Naive B cell (primary cell): ENCODE results near the gene RMND5B. TPM values are rescaled to one million over a fixed set of nuclear protein-coding genes. Genes with fewer than 3 reads are reported as not detected.
A peak's percentile ranks its signal among the peaks of the same experiment; 100 is the strongest.
"Not testable (repeated sequence)": the region's sequence is repeated elsewhere in the genome, so short reads cannot be mapped to it uniquely, and the experiment has no call there.

Source experiments
- ATAC-seq, 2 donors: fragments of 150-1000 bp; cut with Tn5 transposase; 2 replicates each; pipeline ENCODE4 v1.10.0; 2021; ENCODE audit warnings: low read depth in 2 of 2, mild to moderate bottlenecking in 2 of 2, moderate library complexity in 2 of 2
- DNase-seq: peaks from one replicate; pipeline ENCODE4 v3.0.0; 2022
- H3K27ac Mint-ChIP-seq, 6 donors: one replicate each; pipeline ENCODE4 v1.8.0; 2020 to 2022; ENCODE audit warnings: mild to moderate bottlenecking in 6 of 6, mixed read lengths in 6 of 6, moderate library complexity in 5 of 6, inconsistent platforms in 2 of 6
- H3K27me3 Mint-ChIP-seq, 3 donors: one replicate each; pipeline ENCODE4 v1.8.0; 2021 to 2022; ENCODE audit warnings: mixed read lengths in 3 of 3, mild to moderate bottlenecking in 1 of 3
- H3K36me3 Mint-ChIP-seq, 2 donors: one replicate each; pipeline ENCODE4 v1.8.0; 2020 to 2022; ENCODE audit warnings: mixed read lengths in 2 of 2, inconsistent platforms in 1 of 2, mild to moderate bottlenecking in 1 of 2
- H3K4me1 Mint-ChIP-seq, 3 donors: one replicate each; pipeline ENCODE4 v1.8.0; 2020 to 2022; ENCODE audit warnings: mixed read lengths in 3 of 3, inconsistent platforms in 1 of 3, mild to moderate bottlenecking in 1 of 3, moderate library complexity in 1 of 3
- H3K4me3 Mint-ChIP-seq, 8 donors: one replicate each; pipeline ENCODE4 v1.8.0; 2020 to 2022; ENCODE audit warnings: mild to moderate bottlenecking in 8 of 8, mixed read lengths in 8 of 8, moderate library complexity in 8 of 8, inconsistent platforms in 2 of 8
- H3K9me3 Mint-ChIP-seq, 7 donors: one replicate each; pipeline ENCODE4 v1.8.0; 2020 to 2022; ENCODE audit warnings: mixed read lengths in 7 of 7, mild to moderate bottlenecking in 5 of 7, inconsistent platforms in 2 of 7, moderate library complexity in 1 of 7
- polyA plus RNA-seq, 6 donors: library from polyadenylated mRNA; unstranded; fragments of 300-500 nt; fragmentation: Illumina TruSeq; gene quantifications; one replicate each; pipeline ENCODE4 v1.2.3, GENCODE V29; 2021; ENCODE audit warnings: low read depth in 6 of 6

The RMND5B gene
- polyA plus RNA-seq, 6 donors from 2014 or later, result 36.2 to 82.3 (median 40.3) TPM

DNA sequence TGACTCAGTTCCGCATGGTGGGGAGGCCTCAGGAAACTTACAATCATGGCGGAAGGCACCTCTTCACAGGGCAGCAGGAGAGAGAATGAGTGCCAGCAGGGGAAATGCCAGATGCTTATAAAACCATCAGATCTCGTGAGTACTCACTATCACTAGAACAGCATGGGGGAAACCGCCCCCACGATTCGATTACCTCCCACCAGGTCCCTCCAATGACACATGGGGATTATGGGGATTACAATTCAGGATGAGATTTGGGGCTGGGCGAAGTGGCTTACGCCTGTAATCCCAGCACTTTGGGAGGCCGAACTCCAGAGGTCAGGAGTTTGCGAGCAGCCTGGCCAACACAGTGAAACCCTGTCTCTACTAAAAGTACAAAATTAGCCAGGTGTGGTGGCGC, 67.3 kb downstream of the RMND5B start:
- H3K27ac Mint-ChIP-seq, H3K9me3 Mint-ChIP-seq, H3K36me3 Mint-ChIP-seq, H3K4me3 Mint-ChIP-seq, H3K4me1 Mint-ChIP-seq, DNase-seq, ATAC-seq: not testable (repeated sequence)
- peaks cover 11 to 21% (median 18%) of the 10 kb centered on the region in 3 donors for H3K27me3 Mint-ChIP-seq

- no peak for DNase-seq
- Mint-ChIP-seq H3K9me3 (no peaks in the 10 kb centered on the region), H3K27ac (peak overlapping the region in 1 of 6 donors; percentile 56), H3K27me3 (peaks cover 6 to 16% (median 12%) of the 10 kb centered on the region in 3 donors), H3K36me3 (no peaks in the 10 kb centered on the region), H3K4me3 (peak overlapping the region in 1 of 8 donors; percentile 60), H3K4me1 (no peaks in the 10 kb centered on the region)
- no peak for ATAC-seq
Observed at GRCh38 chr5:178198706-178199105, 67.9 kb downstream of the RMND5B start.

DNA sequence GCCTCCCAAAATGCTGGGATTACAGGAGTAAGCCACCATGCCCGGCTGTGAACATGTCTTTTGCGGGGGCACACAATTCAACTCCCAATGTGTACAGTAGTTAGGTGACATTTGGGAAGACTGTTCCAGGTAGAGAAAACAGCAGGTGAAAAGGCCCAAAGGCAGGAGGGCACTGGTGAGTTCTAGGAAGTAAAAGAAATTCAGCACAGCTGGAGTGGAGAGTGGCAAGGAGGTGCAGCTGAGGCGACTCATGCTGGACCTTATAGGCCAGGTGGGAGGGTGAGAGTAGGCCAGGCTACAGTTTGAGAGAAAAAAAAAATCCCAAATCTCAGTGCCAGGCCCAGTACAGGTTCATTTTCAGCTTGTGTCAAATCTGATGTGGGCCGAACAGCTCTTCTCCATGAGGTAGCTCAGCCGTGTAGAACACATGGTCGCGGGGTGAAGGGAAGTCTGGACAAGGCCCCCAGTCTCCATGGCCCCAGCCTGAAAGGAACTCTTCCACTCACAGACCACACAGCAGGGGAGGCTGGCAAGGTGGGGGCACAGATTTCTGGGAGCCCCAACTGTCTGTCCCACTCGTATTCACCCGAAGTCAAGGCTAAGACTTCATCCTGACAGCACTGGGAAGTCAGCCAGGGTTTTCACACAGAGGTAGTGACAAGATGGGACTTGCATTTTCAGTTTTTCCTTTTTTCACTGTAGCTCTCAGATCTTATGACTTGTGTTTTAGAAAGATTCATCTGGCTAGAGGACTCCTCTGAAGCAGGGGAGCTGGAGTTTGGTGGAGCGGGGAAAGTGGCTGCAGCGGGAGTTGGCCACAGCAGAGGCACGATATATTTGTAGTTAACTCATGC, 69.0 kb downstream of the RMND5B start:
- peaks cover 0 to 11% (median 3%) of the 10 kb centered on the region in 3 donors for H3K27me3 Mint-ChIP-seq
- H3K4me3 Mint-ChIP-seq, result peak overlapping the region in 2 of 8 donors; percentile 56 to 69
- no peak for ATAC-seq
- peaks cover 0 to 5% (median 4%) of the 10 kb centered on the region in 3 donors for H3K4me1 Mint-ChIP-seq
- H3K36me3 Mint-ChIP-seq, result peaks cover 0 to 7% of the 10 kb centered on the region in 2 donors
- H3K9me3 Mint-ChIP-seq, result peaks cover 0 to 3% (median 0%) of the 10 kb centered on the region in 7 donors
- H3K27ac Mint-ChIP-seq, result no peak overlapping the region
- DNase-seq, result no peak

Other genes starting within 250 kb of the RMND5B start
- gene PROP1, start 134.8 kb upstream of the RMND5B start, polyA plus RNA-seq, result not detected
- 10 to 100 TPM in 1 of 6 donors, 1 to 10 TPM in 4, under 1 TPM in 1; 0.63 to 10.1 (median 3.5) TPM for gene N4BP3, start 17.5 kb upstream of the RMND5B start, polyA plus RNA-seq
- gene NHP2, start 22.9 kb downstream of the RMND5B start, polyA plus RNA-seq, result 100 to 1,000 TPM; 212 to 320 (median 229) TPM
- not detected for gene GMCL2, start 56.4 kb downstream of the RMND5B start, polyA plus RNA-seq
- 10 to 100 TPM; 33.3 to 65.8 (median 51.7) TPM for gene HNRNPAB, start 73.5 kb downstream of the RMND5B start, polyA plus RNA-seq
- gene PHYKPL, start 101.8 kb downstream of the RMND5B start, polyA plus RNA-seq, result 10 to 100 TPM; 42.4 to 72.9 (median 53.3) TPM